Gastroesophageal sphincter (tissue), 3 donors: ENCODE results near the gene HSBP1L1.

Experiments used
- CTCF ChIP-seq, 4 experiments: fragments of 200-600 bp in 2 of 4; fragments of 450-650 bp in 2 of 4; sonication (generic) in 1 of 4; IDR thresholded peaks; one replicate each; pipeline ENCODE4 v1.5.1; 2017 to 2019; ENCODE audit warnings: antibody characterized with exemption in 4 of 4, mild to moderate bottlenecking in 2 of 4, moderate library complexity in 2 of 4
- EP300 ChIP-seq: sonication (generic); formaldehyde crosslinking; IDR thresholded peaks from one replicate; pipeline ENCODE4 v1.6.1; 2017; ENCODE audit warnings: antibody characterized with exemption, mild to moderate bottlenecking
- POLR2AphosphoS5 ChIP-seq: sonication (generic); formaldehyde crosslinking; IDR thresholded peaks from one replicate; pipeline ENCODE4 v1.6.1; 2017; ENCODE audit warnings: antibody characterized with exemption

- no peak for TF ChIP-seq CTCF (IDR thresholded peaks at IDR 0.05)
- TF ChIP-seq POLR2AphosphoS5: no peak
- TF ChIP-seq EP300: no peak
These were observed 33.0 kb upstream of the HSBP1L1 start for GRCh38 chr18:79931475-79931874.
